HG02840 (cell line): ENCODE data around the gene ARHGEF16.

ENCODE experiments used
- ATAC-seq: cut with Tn5 transposase; IDR thresholded peaks from one replicate; pipeline ENCODE4 v1.9.1; 2021; ENCODE audit warnings: mild to moderate bottlenecking, moderate library complexity, moderate number of reproducible peaks; ENCODE audit not compliant: unreplicated experiment, low FRiP score

The ARHGEF16 gene

GRCh38 chr1:3477241-3477995, 23.0 kb downstream of the ARHGEF16 start:
- ATAC-seq = no peak

- no peak for ATAC-seq
These were observed 23.7 kb downstream of the ARHGEF16 start for GRCh38 chr1:3478187-3478586.

GRCh38 chr1:3479511-3480368, 25.3 kb downstream of the ARHGEF16 start:
- no peak for ATAC-seq

GRCh38 chr1:3480369-3480719, 25.9 kb downstream of the ARHGEF16 start:
- ATAC-seq = no peak

GRCh38 chr1:3481046-3481445, 26.6 kb downstream of the ARHGEF16 start:
- ATAC-seq = no peak

GRCh38 chr1:3481836-3482375, 27.4 kb downstream of the ARHGEF16 start:
- no peak for ATAC-seq

- ATAC-seq = no peak
These were observed 27.9 kb downstream of the ARHGEF16 start for GRCh38 chr1:3482378-3482849.

- no peak for ATAC-seq
These were observed 28.9 kb downstream of the ARHGEF16 start for GRCh38 chr1:3483380-3483779.

GRCh38 chr1:3483801-3484444, 29.5 kb downstream of the ARHGEF16 start:
- no peak for ATAC-seq

- ATAC-seq = no peak
These were observed 30.6 kb downstream of the ARHGEF16 start for GRCh38 chr1:3485016-3485415.

GRCh38 chr1:3488432-3488831, 34.0 kb downstream of the ARHGEF16 start:
- no peak for ATAC-seq

GRCh38 chr1:3490046-3490745, 35.7 kb downstream of the ARHGEF16 start:
- ATAC-seq = no peak

- ATAC-seq = no peak
These were observed 37.1 kb downstream of the ARHGEF16 start for GRCh38 chr1:3491291-3492246.

- ATAC-seq = no peak
These were observed 38.2 kb downstream of the ARHGEF16 start for GRCh38 chr1:3492545-3493246.

- ATAC-seq = no peak
These were observed 40.1 kb downstream of the ARHGEF16 start for GRCh38 chr1:3494321-3495308.

GRCh38 chr1:3495776-3496745, 41.6 kb downstream of the ARHGEF16 start:
- ATAC-seq = no peak
